ENCODE data around the gene TBC1D30. TPM values are rescaled to one million over a fixed set of nuclear protein-coding genes. Genes with fewer than 3 reads are reported as not detected.

TBC1D30 gene
- total RNA-seq, 4 donors from 2014 or later: 0.49 to 3.9 (median 3.1) TPM

DNA sequence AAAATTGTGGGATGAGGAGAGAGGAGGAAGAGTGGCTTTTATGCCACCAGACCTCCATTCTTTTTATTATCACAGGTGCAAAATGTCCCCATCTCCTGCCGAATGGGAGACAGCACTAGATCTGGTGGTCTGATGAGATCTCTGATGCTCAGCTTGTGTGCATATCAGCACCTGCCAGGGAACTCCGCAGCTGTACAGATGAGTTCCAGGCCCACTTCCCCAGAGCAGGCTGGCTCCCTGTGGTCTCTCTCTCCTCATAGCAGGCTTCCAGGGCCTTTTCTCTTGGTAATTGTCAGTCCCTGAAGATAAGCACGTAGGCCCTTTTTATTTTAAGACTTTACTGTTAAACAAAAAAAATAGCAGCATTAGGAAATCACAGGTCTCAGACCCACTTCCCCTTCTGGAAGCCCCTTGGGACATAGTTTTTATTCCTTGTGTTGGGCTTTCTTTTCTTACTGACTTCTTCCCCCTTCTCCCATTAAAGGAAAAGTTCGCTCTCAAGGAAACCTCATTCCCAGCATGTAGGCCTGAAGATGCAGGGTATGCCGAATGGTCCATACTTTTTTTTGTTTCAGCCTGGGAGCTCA, 4.5 kb upstream of the TBC1D30 start:
- Histone ChIP-seq H3K9me3 (peaks cover 5% of the 10 kb centered on the region), H3K36me3 (no peaks in the 10 kb centered on the region), H3K4me3 (no peak overlapping the region), H3K27ac (no peak overlapping the region), H3K4me1 (peaks cover 9% of the 10 kb centered on the region), H3K27me3 (peaks cover 17% of the 10 kb centered on the region)
- no peak for TF ChIP-seq POLR2A (IDR thresholded peaks at IDR 0.05)
- TF ChIP-seq, protein P1, sequence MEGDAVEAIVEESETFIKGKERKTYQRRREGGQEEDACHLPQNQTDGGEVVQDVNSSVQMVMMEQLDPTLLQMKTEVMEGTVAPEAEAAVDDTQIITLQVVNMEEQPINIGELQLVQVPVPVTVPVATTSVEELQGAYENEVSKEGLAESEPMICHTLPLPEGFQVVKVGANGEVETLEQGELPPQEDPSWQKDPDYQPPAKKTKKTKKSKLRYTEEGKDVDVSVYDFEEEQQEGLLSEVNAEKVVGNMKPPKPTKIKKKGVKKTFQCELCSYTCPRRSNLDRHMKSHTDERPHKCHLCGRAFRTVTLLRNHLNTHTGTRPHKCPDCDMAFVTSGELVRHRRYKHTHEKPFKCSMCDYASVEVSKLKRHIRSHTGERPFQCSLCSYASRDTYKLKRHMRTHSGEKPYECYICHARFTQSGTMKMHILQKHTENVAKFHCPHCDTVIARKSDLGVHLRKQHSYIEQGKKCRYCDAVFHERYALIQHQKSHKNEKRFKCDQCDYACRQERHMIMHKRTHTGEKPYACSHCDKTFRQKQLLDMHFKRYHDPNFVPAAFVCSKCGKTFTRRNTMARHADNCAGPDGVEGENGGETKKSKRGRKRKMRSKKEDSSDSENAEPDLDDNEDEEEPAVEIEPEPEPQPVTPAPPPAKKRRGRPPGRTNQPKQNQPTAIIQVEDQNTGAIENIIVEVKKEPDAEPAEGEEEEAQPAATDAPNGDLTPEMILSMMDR (IDR thresholded peaks at IDR 0.05): no peak
- no peak for TF ChIP-seq EP300 (IDR thresholded peaks at IDR 0.05)
- no peak for TF ChIP-seq POLR2AphosphoS5 (IDR thresholded peaks at IDR 0.05)
- DNase-seq (ENCODE audit: low spot score in 2 of 2): no peak
- 72% methylated on average over 5 of the region's 5 CpGs for WGBS

DNA sequence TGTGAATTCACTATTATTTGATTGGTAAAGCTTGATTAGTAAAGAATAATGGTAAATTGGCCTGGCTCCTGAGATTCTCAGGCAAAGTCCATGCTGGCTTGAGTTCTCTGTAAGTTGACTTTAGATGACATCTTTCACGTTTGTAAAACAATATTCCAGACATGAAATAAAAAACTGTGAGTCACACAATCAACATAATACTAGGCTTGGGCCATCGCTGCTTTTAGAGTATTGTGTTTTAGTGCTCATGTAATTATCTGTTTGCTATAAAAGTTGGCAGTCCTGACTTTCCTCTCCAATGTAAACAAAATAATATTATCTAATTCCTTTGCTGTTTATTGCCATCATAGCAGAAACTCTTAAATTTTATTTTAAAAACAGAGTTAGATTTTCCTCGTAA, 3.9 kb upstream of the TBC1D30 start:
- no peak for DNase-seq (ENCODE audit: low spot score in 2 of 2)
- Histone ChIP-seq H3K4me1 (peaks cover 16% of the 10 kb centered on the region), H3K36me3 (no peaks in the 10 kb centered on the region), H3K27me3 (peaks cover 24% of the 10 kb centered on the region), H3K27ac (no peak overlapping the region), H3K4me3 (no peak overlapping the region), H3K9me3 (peaks cover 5% of the 10 kb centered on the region)
- no peak for TF ChIP-seq POLR2AphosphoS5 (IDR thresholded peaks at IDR 0.05)
- 79% methylated on average over 3 of the region's 3 CpGs for whole genome bisulfite sequencing

GRCh38 chr12:64821116-64821630, 3.3 kb upstream of the TBC1D30 start:
- WGBS: 75% methylated on average over 5 of the region's 5 CpGs
- no peak overlapping the region for H3K27ac ChIP-seq
- H3K36me3 ChIP-seq: no peaks in the 10 kb centered on the region
- no peak overlapping the region for H3K4me3 ChIP-seq
- H3K27me3 ChIP-seq: peaks cover 30% of the 10 kb centered on the region
- peaks cover 22% of the 10 kb centered on the region for H3K4me1 ChIP-seq
- H3K9me3 ChIP-seq: peaks cover 5% of the 10 kb centered on the region
- TF ChIP-seq POLR2A (IDR thresholded peaks at IDR 0.05): no peak
- TF ChIP-seq, protein P1 (IDR thresholded peaks at IDR 0.05): no peak
- no peak for TF ChIP-seq POLR2AphosphoS5 (IDR thresholded peaks at IDR 0.05)
- TF ChIP-seq EP300 (IDR thresholded peaks at IDR 0.05): no peak
- DNase-seq (ENCODE audit: low spot score in 2 of 2): no peak

DNA sequence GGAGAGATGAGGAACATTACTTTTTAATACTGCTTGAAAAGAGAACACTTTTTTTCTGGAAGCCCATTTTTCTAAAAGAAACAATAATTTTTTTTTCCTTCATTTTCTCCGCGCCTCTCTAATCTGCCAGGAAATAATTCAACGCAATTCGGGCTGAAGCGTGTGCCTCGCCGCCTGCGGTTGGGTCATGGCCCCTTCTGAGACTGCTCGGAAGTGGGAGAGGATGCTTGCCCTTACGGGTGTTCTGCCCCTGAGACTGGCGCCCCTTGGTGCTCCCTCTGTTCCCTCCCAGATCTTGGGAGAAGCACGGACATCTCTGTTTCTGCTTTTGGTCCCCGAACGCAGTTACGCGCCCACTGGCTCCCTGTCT, 332 bp upstream of the TBC1D30 start:
- Histone ChIP-seq H3K27ac (no peak overlapping the region), H3K36me3 (no peaks in the 10 kb centered on the region), H3K27me3 (peaks cover 52% of the 10 kb centered on the region), H3K4me1 (peaks cover 24% of the 10 kb centered on the region), H3K9me3 (peaks cover 5% of the 10 kb centered on the region), H3K4me3 (peak overlapping the region; percentile 50)
- 5% methylated on average over 16 of the region's 16 CpGs for WGBS
- TF ChIP-seq POLR2A (IDR thresholded peaks at IDR 0.05) (no peak), POLR2AphosphoS5 (IDR thresholded peaks at IDR 0.05) (no peak), EP300 (IDR thresholded peaks at IDR 0.05) (no peak)
- TF ChIP-seq, protein P1 (IDR thresholded peaks at IDR 0.05): no peak
- no peak for DNase-seq (ENCODE audit: low spot score in 2 of 2)

GRCh38 chr12:64825143-64826021, 935 bp downstream of the TBC1D30 start:
- Histone ChIP-seq H3K4me3 (peak overlapping the region; percentile 50), H3K4me1 (peaks cover 24% of the 10 kb centered on the region), H3K27ac (no peak overlapping the region), H3K27me3 (peaks cover 52% of the 10 kb centered on the region), H3K9me3 (peaks cover 5% of the 10 kb centered on the region), H3K36me3 (no peaks in the 10 kb centered on the region)
- no peak for DNase-seq (ENCODE audit: low spot score in 2 of 2)
- 4% methylated on average over 50 of the region's 51 CpGs for WGBS
- no peak for TF ChIP-seq EP300 (IDR thresholded peaks at IDR 0.05)
- no peak for TF ChIP-seq POLR2A (IDR thresholded peaks at IDR 0.05)
- TF ChIP-seq, protein P1 (IDR thresholded peaks at IDR 0.05): no peak
- TF ChIP-seq POLR2AphosphoS5 (IDR thresholded peaks at IDR 0.05): no peak

Data from suprapubic skin (tissue), 4 donors.